HG02870 (cell line): Measurements from ENCODE around the gene XCL1.
"Not testable (repeated sequence)": the region's sequence is repeated elsewhere in the genome, so short reads cannot be mapped to it uniquely, and the experiment has no call there.

Source experiments
- ATAC-seq: cut with Tn5 transposase; IDR thresholded peaks from one replicate; pipeline ENCODE4 v1.9.1; 2021; ENCODE audit warnings: mild to moderate bottlenecking, moderate library complexity; ENCODE audit not compliant: unreplicated experiment

XCL1 gene, protein sequence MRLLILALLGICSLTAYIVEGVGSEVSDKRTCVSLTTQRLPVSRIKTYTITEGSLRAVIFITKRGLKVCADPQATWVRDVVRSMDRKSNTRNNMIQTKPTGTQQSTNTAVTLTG

DNA sequence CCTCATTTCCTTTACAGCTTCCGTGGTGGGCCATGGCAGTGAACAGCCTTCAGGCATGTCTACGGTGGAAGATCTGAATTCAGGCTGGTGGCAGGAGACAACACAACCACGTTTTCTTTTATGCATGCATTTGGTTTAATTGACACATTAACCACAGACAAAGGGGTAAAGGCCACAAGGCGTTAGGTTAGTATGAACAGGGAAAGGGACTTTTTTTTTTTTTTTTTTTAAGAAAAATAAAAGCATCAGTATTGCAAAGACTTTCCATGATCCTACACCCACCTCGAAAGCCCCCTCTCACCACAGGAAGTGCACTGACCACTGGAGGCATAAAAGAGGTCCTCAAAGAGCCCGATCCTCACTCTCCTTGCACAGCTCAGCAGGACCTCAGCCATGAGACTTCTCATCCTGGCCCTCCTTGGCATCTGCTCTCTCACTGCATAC, at the start of gene XCL1:
Gene XCL1 (plus strand): TSS at position 361 of the 444 bp plus-strand sequence. CDS start 33 bp downstream, at position 394.
- not testable (repeated sequence) for ATAC-seq

DNA sequence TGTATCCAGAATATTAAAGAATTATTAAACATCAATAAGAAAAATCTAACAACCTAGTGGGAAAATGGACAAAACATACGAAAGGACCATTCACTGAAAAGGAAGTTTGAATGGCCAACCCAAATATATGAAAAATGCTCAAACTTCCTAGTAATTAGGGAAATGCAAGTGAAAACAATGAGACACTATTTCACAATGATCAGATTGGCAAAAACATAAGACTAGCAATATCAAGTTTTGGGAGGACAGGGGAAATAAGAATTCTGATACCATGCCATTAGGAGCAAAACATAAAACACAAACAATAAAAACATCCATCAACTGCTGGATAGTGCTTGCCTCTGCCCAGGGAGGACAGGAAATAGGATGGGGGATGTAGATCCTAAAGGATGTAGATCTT, 46.9 kb upstream of the XCL1 start:
- no peak for ATAC-seq

- no peak for ATAC-seq
Measured at GRCh38 chr1:168531615-168532345, 44.6 kb upstream of the XCL1 start.

DNA sequence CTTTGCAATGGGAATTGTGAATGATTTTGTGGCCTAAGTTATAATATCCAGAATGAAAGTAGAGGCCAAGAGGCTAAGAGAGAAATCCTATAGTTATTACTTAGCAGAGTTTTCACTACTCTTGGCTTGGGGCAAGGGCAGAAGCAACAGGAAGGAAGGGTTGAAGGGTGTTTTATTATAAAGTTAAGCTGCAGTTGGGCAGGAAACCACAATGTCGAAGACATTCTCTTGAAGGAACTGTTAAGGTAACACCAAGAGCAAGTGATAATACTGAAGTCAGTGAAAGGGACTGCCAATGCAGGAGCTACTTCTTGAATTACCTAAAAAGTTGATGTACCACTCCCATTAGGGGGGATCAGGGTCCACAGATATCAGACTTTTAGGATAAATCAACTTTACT, 40.9 kb upstream of the XCL1 start:
- ATAC-seq, result no peak

- ATAC-seq, result not testable (repeated sequence)
Measured at GRCh38 chr1:168540798-168541197, 35.6 kb upstream of the XCL1 start.

GRCh38 chr1:168542978-168543377, 33.4 kb upstream of the XCL1 start:
- ATAC-seq, result not testable (repeated sequence)

GRCh38 chr1:168543840-168544498, 32.4 kb upstream of the XCL1 start, which contains the start of gene XCL2:
XCL2 (minus strand) TSS chr1:168543997; CDS start chr1:168543964, 33 bp downstream.
- not testable (repeated sequence) for ATAC-seq

GRCh38 chr1:168545678-168546552, 30.5 kb upstream of the XCL1 start:
- not testable (repeated sequence) for ATAC-seq

- ATAC-seq, result not testable (repeated sequence)
Measured at GRCh38 chr1:168546553-168546895, 29.9 kb upstream of the XCL1 start.

GRCh38 chr1:168550971-168551370, 25.4 kb upstream of the XCL1 start:
- no peak for ATAC-seq

- ATAC-seq, result no peak
Measured at GRCh38 chr1:168551688-168552087, 24.7 kb upstream of the XCL1 start.

GRCh38 chr1:168552961-168553360, 23.4 kb upstream of the XCL1 start:
- ATAC-seq, result no peak

DNA sequence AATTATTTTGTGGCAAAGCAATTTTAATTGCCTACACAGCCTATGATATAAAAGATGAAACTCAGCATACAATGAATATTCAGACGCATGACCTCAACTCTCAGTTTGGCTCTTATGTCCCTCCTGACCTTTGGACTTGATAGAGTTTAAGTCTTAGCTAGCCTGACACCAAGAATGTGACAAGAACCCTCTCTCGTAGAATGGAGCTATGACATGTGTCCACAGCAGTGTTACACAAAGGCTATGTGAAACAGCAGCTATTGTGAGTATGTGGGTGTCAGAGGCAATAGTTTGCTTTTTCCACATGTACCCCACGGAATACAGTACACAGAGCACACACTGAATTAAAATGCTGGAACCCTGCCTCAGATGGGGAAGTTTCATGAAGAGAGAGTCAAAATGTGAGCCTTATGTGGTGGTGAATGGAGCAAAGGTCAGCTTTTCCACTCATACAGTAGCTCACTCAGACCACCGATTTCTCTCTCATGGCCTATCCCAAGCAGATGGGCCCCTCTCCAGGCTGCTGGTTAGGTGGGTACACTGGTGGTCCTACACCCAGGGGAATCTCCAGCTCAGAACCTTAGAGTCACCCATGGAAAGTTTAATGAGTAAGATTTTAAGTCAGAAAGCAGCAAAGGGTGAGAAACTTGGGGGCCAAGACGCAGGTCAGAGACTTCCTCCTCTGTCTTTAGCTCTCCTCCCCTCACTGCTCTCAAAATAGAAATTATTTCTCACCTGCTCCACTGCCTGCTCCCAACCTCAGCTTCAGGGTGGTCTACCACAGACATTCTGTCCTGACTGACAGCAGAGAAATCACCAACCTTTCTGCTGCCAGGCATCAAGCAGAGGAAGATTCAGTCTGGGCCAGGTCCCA, 22.5 kb upstream of the XCL1 start:
- ATAC-seq, result no peak

GRCh38 chr1:168554603-168555483, 21.6 kb upstream of the XCL1 start:
- ATAC-seq, result no peak

- no peak for ATAC-seq
Measured at GRCh38 chr1:168555508-168556046, 20.8 kb upstream of the XCL1 start.

GRCh38 chr1:168556647-168557046, 19.8 kb upstream of the XCL1 start:
- no peak for ATAC-seq

GRCh38 chr1:168560370-168560769, 16.0 kb upstream of the XCL1 start:
- no peak for ATAC-seq

DNA sequence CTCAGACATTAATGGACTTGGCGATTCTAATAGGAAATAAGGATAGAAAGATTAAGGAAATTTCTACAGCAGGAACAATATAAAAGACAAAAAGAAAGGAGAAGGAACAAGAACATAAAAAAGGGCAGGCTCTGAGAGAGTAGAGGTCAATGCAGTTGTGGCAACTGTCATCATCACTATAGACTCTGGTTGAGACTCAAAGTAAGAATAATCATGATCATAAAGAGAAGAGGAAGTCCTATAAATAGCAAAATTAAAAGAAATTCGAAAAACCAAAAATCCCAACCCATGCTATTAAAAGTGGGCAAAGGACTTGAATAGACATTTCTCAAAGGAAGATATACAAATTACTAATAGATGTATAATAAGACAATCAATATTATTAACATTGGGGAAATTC, 14.4 kb upstream of the XCL1 start:
- ATAC-seq, result no peak

DNA sequence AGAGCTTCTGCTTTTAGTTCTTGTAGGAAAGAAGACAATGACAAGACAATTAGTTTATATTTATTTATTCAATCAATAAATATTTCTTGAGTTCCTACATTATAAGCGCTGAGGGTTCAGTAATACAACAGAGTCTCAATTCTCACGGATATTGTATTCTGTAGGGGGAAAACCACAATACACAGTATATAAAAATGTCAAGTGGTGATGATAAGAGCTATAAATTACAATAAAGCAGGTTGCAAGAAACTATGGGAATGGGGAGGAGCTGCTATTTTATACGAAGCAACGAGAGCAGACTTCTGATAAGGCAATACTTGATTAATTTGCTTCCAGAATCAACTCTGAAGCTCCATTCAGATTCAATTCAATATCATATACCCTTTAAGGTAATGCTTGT, 10.6 kb upstream of the XCL1 start:
- ATAC-seq, result no peak
